ENCODE results near the gene TRAPPC14. TPM values are rescaled to one million over a fixed set of nuclear protein-coding genes. Genes with fewer than 3 reads are reported as not detected.
A peak's percentile ranks its signal among the peaks of the same experiment; 100 is the strongest.

TRAPPC14 gene
- total RNA-seq, 1 donor from 2014 or later: 4.3 TPM

GRCh38 chr7:100118388-100119071 is 40.0 kb downstream of the TRAPPC14 start:
- Histone ChIP-seq H3K4me1 (peaks cover 12% of the 10 kb centered on the region), H3K27me3 (no peaks in the 10 kb centered on the region), H3K4me3 (peak overlapping the region; percentile 99), H3K9me3 (ENCODE audit: low read depth) (no peaks in the 10 kb centered on the region), H2AFZ (replicated peaks) (peak overlapping the region; percentile 96), H3F3A (ENCODE audit: low read depth) (peaks cover 23% of the 10 kb centered on the region), H3K27ac (peak overlapping the region; percentile 98), H3K9ac (peak overlapping the region; percentile 89), H3K4me2 (peak overlapping the region; percentile 84), H3K36me3 (no peaks in the 10 kb centered on the region), H3K79me2 (ENCODE audit: low read depth) (peaks cover 34% of the 10 kb centered on the region), H4K20me1 (ENCODE audit: low read depth) (no peaks in the 10 kb centered on the region)
- Mint-ChIP-seq H3K4me1 (peaks cover 17% of the 10 kb centered on the region), H3K9me3 (no peaks in the 10 kb centered on the region), H3K36me3 (peaks cover 9% of the 10 kb centered on the region), H3K27ac (peak overlapping the region; percentile 100), H3K27me3 (ENCODE audit: insufficient read depth, low read depth) (peaks cover 4% of the 10 kb centered on the region), H3K4me3 (peak overlapping the region; percentile 99)
- no peak for DNase-seq (ENCODE audit: low spot score)
- TF ChIP-seq EZH2 (IDR thresholded peaks at IDR 0.05) (no peak), EZH2phosphoT487 (IDR thresholded peaks at IDR 0.05) (no peak)
- TF ChIP-seq, protein P1, sequence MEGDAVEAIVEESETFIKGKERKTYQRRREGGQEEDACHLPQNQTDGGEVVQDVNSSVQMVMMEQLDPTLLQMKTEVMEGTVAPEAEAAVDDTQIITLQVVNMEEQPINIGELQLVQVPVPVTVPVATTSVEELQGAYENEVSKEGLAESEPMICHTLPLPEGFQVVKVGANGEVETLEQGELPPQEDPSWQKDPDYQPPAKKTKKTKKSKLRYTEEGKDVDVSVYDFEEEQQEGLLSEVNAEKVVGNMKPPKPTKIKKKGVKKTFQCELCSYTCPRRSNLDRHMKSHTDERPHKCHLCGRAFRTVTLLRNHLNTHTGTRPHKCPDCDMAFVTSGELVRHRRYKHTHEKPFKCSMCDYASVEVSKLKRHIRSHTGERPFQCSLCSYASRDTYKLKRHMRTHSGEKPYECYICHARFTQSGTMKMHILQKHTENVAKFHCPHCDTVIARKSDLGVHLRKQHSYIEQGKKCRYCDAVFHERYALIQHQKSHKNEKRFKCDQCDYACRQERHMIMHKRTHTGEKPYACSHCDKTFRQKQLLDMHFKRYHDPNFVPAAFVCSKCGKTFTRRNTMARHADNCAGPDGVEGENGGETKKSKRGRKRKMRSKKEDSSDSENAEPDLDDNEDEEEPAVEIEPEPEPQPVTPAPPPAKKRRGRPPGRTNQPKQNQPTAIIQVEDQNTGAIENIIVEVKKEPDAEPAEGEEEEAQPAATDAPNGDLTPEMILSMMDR (IDR thresholded peaks at IDR 0.05): no peak

- peaks cover 11% of the 10 kb centered on the region for H3K36me3 Mint-ChIP-seq
- Histone ChIP-seq H3K4me1 (peaks cover 4% of the 10 kb centered on the region), H3K4me2 (no peak overlapping the region), H3K4me3 (no peak overlapping the region), H3K9me3 (ENCODE audit: low read depth) (no peaks in the 10 kb centered on the region), H3K27ac (no peak overlapping the region), H3K36me3 (no peaks in the 10 kb centered on the region), H3K9ac (no peak overlapping the region), H4K20me1 (ENCODE audit: low read depth) (no peaks in the 10 kb centered on the region), H3K79me2 (ENCODE audit: low read depth) (peaks cover 17% of the 10 kb centered on the region), H2AFZ (replicated peaks) (no peak overlapping the region), H3K27me3 (no peaks in the 10 kb centered on the region), H3F3A (ENCODE audit: low read depth) (peaks cover 18% of the 10 kb centered on the region)
- H3K27ac Mint-ChIP-seq: no peak overlapping the region
- H3K9me3 Mint-ChIP-seq: no peaks in the 10 kb centered on the region
- DNase-seq (ENCODE audit: low spot score): no peak
- H3K4me3 Mint-ChIP-seq: no peak overlapping the region
- H3K27me3 Mint-ChIP-seq (ENCODE audit: insufficient read depth, low read depth): peaks cover 9% of the 10 kb centered on the region
- peaks cover 7% of the 10 kb centered on the region for H3K4me1 Mint-ChIP-seq
- no peak for TF ChIP-seq EZH2phosphoT487 (IDR thresholded peaks at IDR 0.05)
- TF ChIP-seq, protein P1 (IDR thresholded peaks at IDR 0.05): no peak
- TF ChIP-seq EZH2 (IDR thresholded peaks at IDR 0.05): no peak
These were observed 43.5 kb downstream of the TRAPPC14 start for GRCh38 chr7:100115026-100115425.

- TF ChIP-seq EZH2 (IDR thresholded peaks at IDR 0.05) (no peak), EZH2phosphoT487 (IDR thresholded peaks at IDR 0.05) (no peak)
- TF ChIP-seq, protein P1 (IDR thresholded peaks at IDR 0.05): no peak
- Histone ChIP-seq H3K27ac (no peak overlapping the region), H3K9me3 (ENCODE audit: low read depth) (no peaks in the 10 kb centered on the region), H4K20me1 (ENCODE audit: low read depth) (no peaks in the 10 kb centered on the region), H3K36me3 (no peaks in the 10 kb centered on the region), H3K27me3 (no peaks in the 10 kb centered on the region), H2AFZ (replicated peaks) (no peak overlapping the region), H3K4me3 (no peak overlapping the region), H3K4me2 (no peak overlapping the region), H3F3A (ENCODE audit: low read depth) (peaks cover 3% of the 10 kb centered on the region), H3K79me2 (ENCODE audit: low read depth) (no peaks in the 10 kb centered on the region), H3K4me1 (no peaks in the 10 kb centered on the region), H3K9ac (no peak overlapping the region)
- DNase-seq (ENCODE audit: low spot score): no peak
- no peaks in the 10 kb centered on the region for H3K9me3 Mint-ChIP-seq
- H3K4me3 Mint-ChIP-seq: no peak overlapping the region
- H3K36me3 Mint-ChIP-seq: peaks cover 20% of the 10 kb centered on the region
- H3K4me1 Mint-ChIP-seq: peaks cover 2% of the 10 kb centered on the region
- no peak overlapping the region for H3K27ac Mint-ChIP-seq
- H3K27me3 Mint-ChIP-seq (ENCODE audit: insufficient read depth, low read depth): peaks cover 5% of the 10 kb centered on the region
These were observed 46.6 kb downstream of the TRAPPC14 start for GRCh38 chr7:100111914-100112313.

All from neural progenitor cell (in vitro differentiated cells).